Measurements from ENCODE around the gene MCOLN1.

MCOLN1 gene

GRCh38 chr19:7522072-7522922 lies at the start of gene MCOLN1:
Gene MCOLN1, plus strand, starts transcription at chr19:7522624. Its CDS starts 127 bp downstream, at chr19:7522751.
- no peak for DNase-seq (ENCODE audit: low read depth)

GRCh38 chr19:7475665-7476064 lies 46.8 kb upstream of the MCOLN1 start:
- DNase-seq (ENCODE audit: low read depth), result no peak

GRCh38 chr19:7476241-7476640 lies 46.2 kb upstream of the MCOLN1 start:
- no peak for DNase-seq (ENCODE audit: low read depth)

- DNase-seq (ENCODE audit: low read depth), result no peak
These were observed 45.5 kb upstream of the MCOLN1 start for GRCh38 chr19:7476777-7477494.

GRCh38 chr19:7477758-7478157 lies 44.7 kb upstream of the MCOLN1 start:
- no peak for DNase-seq (ENCODE audit: low read depth)

GRCh38 chr19:7478173-7478842 lies 44.1 kb upstream of the MCOLN1 start:
- no peak for DNase-seq (ENCODE audit: low read depth)

GRCh38 chr19:7478843-7479227 lies 43.6 kb upstream of the MCOLN1 start:
- no peak for DNase-seq (ENCODE audit: low read depth)

GRCh38 chr19:7480222-7480969 lies 42.0 kb upstream of the MCOLN1 start:
- no peak for DNase-seq (ENCODE audit: low read depth)

GRCh38 chr19:7480970-7481255 lies 41.5 kb upstream of the MCOLN1 start:
- no peak for DNase-seq (ENCODE audit: low read depth)

- DNase-seq (ENCODE audit: low read depth), result no peak
These were observed 39.6 kb upstream of the MCOLN1 start for GRCh38 chr19:7482584-7483439.

GRCh38 chr19:7483720-7484201 lies 38.7 kb upstream of the MCOLN1 start:
- DNase-seq (ENCODE audit: low read depth), result no peak

GRCh38 chr19:7486923-7487322 lies 35.5 kb upstream of the MCOLN1 start:
- no peak for DNase-seq (ENCODE audit: low read depth)

GRCh38 chr19:7488736-7489353 lies 33.6 kb upstream of the MCOLN1 start, which contains the start of gene PEX11G:
Gene PEX11G, minus strand, starts transcription at chr19:7489035. Its CDS starts 25 bp downstream, at chr19:7489010.
- DNase-seq (ENCODE audit: low read depth), result no peak

GRCh38 chr19:7489609-7490044 lies 32.8 kb upstream of the MCOLN1 start:
- no peak for DNase-seq (ENCODE audit: low read depth)

GRCh38 chr19:7492142-7492541 lies 30.3 kb upstream of the MCOLN1 start:
- DNase-seq (ENCODE audit: low read depth), result no peak

GRCh38 chr19:7492558-7492957 lies 29.9 kb upstream of the MCOLN1 start:
- DNase-seq (ENCODE audit: low read depth), result no peak

- no peak for DNase-seq (ENCODE audit: low read depth)
These were observed 27.9 kb upstream of the MCOLN1 start for GRCh38 chr19:7494416-7495098.

GRCh38 chr19:7497292-7497691 lies 25.1 kb upstream of the MCOLN1 start:
- no peak for DNase-seq (ENCODE audit: low read depth)

- DNase-seq (ENCODE audit: low read depth), result no peak
These were observed 21.5 kb upstream of the MCOLN1 start for GRCh38 chr19:7500811-7501450.

Measured in non-pigmented ciliary epithelial cell (primary cell).